HepG2 (cell line): ENCODE measurements around the gene DENND4C. TPM values are rescaled to one million over a fixed set of nuclear protein-coding genes. Genes with fewer than 3 reads are reported as not detected.
A peak's percentile ranks its signal among the peaks of the same experiment; 100 is the strongest.

Source experiments
- ATM ChIP-seq: fragments of 450-650 bp; IDR thresholded peaks from 2 replicates; pipeline ENCODE4 v1.7.1; 2017; ENCODE audit warnings: mild to moderate bottlenecking, borderline replicate concordance
- BRD4 ChIP-seq: sonication (generic); formaldehyde crosslinking; IDR thresholded peaks from 2 replicates; pipeline ENCODE4 v1.4.0; 2020; ENCODE audit warnings: missing genetic modification reagents
- ELF4 ChIP-seq: sonication (generic); formaldehyde crosslinking; IDR thresholded peaks from 2 replicates; pipeline ENCODE4 v1.5.0; 2020; ENCODE audit warnings: missing genetic modification reagents, mild to moderate bottlenecking, moderate library complexity, borderline replicate concordance
- FOXJ3 ChIP-seq: sonication (generic); formaldehyde crosslinking; IDR thresholded peaks from 2 replicates; pipeline ENCODE4 v1.4.0; 2020; ENCODE audit warnings: missing genetic modification reagents, mild to moderate bottlenecking, borderline replicate concordance
- NCOA1 ChIP-seq: sonication (generic); formaldehyde crosslinking; IDR thresholded peaks from 2 replicates; pipeline ENCODE4 v1.9.0; 2021; ENCODE audit warnings: missing genetic modification reagents
- POLR2AphosphoS5 ChIP-seq: IDR thresholded peaks from 2 replicates; pipeline ENCODE4 v1.6.1; 2012; ENCODE audit warnings: low read depth, low read length
- SAFB2 ChIP-seq: sonication (generic); formaldehyde crosslinking; IDR thresholded peaks from 2 replicates; pipeline ENCODE4 v1.5.1; 2020; ENCODE audit warnings: missing genetic modification reagents, low read depth, mild to moderate bottlenecking, borderline replicate concordance
- SP4 ChIP-seq: sonication (generic); formaldehyde crosslinking; IDR thresholded peaks from 2 replicates; pipeline ENCODE4 v1.8.1; 2023; ENCODE audit warnings: mild to moderate bottlenecking, missing genetic modification reagents
- ZFAT ChIP-seq: sonication (generic); formaldehyde crosslinking; conservative IDR thresholded peaks from 2 replicates; pipeline ENCODE4 v1.8.1; 2023; ENCODE audit warnings: missing genetic modification reagents, inconsistent platforms
- ZNF580 ChIP-seq: IDR thresholded peaks from 2 replicates; pipeline ENCODE4 v1.6.1; 2016; ENCODE audit warnings: low read depth, borderline replicate concordance
- polyA plus RNA-seq, 8 experiments: library from polyadenylated mRNA; depleted of rRNA in 3 of 8; stranded (reverse) in 7 of 8; unstranded in 1 of 8; fragments of >200 nt; fragmentation: Illumina TruSeq in 4 of 8; extraction: Trizol in 4 of 8; gene quantifications; 2 replicates each; pipeline versions ENCODE4 v1.2.1 to v1.2.3, GENCODE V29; 2011 to 2016; ENCODE audit warnings: low read depth in 4 of 8, missing spikeins in 1 of 8, mixed read lengths in 1 of 8; ENCODE audit not compliant: insufficient read depth in 1 of 8
- total RNA-seq, 5 experiments: library from RNA; depleted of rRNA; stranded (reverse); fragments of >200 nt; fragmentation: Illumina TruSeq; extraction: Trizol; gene quantifications; 2 replicates each; pipeline ENCODE4 v1.2.3, GENCODE V29; 2016; ENCODE audit warnings: low read depth in 1 of 5
- TF ChIP-seq, protein P1 (sequence below): sonication (generic); formaldehyde crosslinking; IDR thresholded peaks from 2 replicates; pipeline ENCODE4 v1.5.0; 2020; ENCODE audit warnings: mild to moderate bottlenecking, missing genetic modification reagents, borderline replicate concordance
- TF ChIP-seq, protein P2 (sequence below): sonication (generic); formaldehyde crosslinking; IDR thresholded peaks from 2 replicates; pipeline ENCODE4 v1.5.1; 2020; ENCODE audit warnings: missing genetic modification reagents, mild to moderate bottlenecking, borderline replicate concordance
- TF ChIP-seq, protein P3 (sequence below): sonication (generic); IDR thresholded peaks from 2 replicates; pipeline ENCODE4 v1.6.1; 2016; ENCODE audit warnings: low read depth, borderline replicate concordance
- TF ChIP-seq, protein P4 (sequence below): sonication (generic); formaldehyde crosslinking; IDR thresholded peaks from 2 replicates; pipeline ENCODE4 v1.4.0; 2020; ENCODE audit warnings: missing genetic modification reagents
- TF ChIP-seq, protein P5 (sequence below): sonication (generic); formaldehyde crosslinking; IDR thresholded peaks from 2 replicates; pipeline ENCODE4 v1.4.0; 2020; ENCODE audit warnings: mild to moderate bottlenecking, missing genetic modification reagents, borderline replicate concordance
- TF ChIP-seq, protein P6 (sequence below): sonication (generic); formaldehyde crosslinking; IDR thresholded peaks from 2 replicates; pipeline ENCODE4 v1.8.0; 2022; ENCODE audit warnings: mild to moderate bottlenecking, missing genetic modification reagents; ENCODE audit not compliant: insufficient replicate concordance

Gene DENND4C
- total and polyA plus RNA-seq, 2 of the 13 experiments (the other 11 are each of a cell fraction or from before 2014, with no cell fraction given), result 19.1 to 27.2 TPM

DNA sequence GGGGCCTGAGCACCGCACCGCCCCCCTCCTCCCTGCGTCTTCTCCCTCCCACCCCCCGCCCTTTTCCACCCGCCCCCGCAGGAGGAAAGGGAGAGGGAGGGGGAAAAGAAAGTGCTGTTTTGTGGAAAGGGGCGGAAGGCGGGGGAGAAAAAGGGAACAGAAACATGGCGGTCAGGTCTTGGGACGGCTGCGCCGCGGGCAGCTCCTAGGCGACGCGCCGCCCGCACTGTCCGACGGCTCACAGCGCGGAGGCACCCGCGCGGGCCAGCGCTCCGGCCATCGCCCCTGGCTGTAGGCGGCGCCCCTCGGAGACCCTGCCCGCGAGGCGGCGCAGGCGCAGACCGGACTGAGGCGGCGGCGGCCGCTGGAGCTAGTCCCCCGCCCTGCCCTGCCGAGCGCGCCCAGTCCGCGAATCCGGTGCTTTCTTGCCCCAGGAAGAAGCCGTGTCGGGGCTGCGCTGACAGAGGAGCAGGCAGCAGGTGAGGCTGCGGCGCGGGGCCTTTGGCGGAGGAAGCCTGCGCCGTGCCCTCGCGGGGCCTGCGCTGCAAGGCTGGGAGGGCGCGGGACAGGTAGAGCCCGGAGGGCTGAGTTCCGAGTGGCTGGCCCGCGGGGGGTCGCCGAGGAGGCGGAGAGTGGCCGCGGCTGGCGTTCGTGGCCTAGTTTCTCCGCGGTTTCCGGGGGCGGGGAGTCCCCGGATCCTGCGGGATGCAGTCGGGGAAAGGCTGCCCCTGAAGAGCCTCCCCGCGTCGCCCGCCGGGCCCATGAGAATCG is at the start of gene DENND4C (continued):
- TF ChIP-seq, protein P1, sequence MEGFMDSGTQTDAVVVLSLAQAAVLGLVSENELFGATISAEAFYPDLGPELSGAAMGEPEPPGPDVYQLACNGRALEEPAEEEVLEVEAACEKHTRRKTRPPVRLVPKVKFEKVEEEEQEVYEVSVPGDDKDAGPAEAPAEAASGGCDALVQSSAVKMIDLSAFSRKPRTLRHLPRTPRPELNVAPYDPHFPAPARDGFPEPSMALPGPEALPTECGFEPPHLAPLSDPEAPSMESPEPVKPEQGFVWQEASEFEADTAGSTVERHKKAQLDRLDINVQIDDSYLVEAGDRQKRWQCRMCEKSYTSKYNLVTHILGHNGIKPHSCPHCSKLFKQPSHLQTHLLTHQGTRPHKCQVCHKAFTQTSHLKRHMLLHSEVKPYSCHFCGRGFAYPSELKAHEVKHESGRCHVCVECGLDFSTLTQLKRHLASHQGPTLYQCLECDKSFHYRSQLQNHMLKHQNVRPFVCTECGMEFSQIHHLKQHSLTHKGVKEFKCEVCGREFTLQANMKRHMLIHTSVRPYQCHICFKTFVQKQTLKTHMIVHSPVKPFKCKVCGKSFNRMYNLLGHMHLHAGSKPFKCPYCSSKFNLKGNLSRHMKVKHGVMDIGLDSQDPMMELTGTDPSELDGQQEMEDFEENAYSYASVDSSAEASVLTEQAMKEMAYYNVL, result no peak
- TF ChIP-seq FOXJ3 (CRISPR knock-in tag) (no peak), ZFAT (CRISPR knock-in tag) (no peak), NCOA1 (CRISPR knock-in tag) (no peak), ATM (no peak), POLR2AphosphoS5 (peak; percentile 67), BRD4 (CRISPR knock-in tag) (peak; percentile 77; the same call in 1 of the 2 replicates), SAFB2 (0 out of 2 replicates have a peak, but pooled peaks have one; percentile 68), SP4 (CRISPR knock-in tag) (peak; percentile 80), ZNF580 (no peak), ELF4 (CRISPR knock-in tag) (no peak)
- TF ChIP-seq, protein P2, sequence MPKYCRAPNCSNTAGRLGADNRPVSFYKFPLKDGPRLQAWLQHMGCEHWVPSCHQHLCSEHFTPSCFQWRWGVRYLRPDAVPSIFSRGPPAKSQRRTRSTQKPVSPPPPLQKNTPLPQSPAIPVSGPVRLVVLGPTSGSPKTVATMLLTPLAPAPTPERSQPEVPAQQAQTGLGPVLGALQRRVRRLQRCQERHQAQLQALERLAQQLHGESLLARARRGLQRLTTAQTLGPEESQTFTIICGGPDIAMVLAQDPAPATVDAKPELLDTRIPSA (CRISPR knock-in tag), result no peak
- TF ChIP-seq, protein P3, sequence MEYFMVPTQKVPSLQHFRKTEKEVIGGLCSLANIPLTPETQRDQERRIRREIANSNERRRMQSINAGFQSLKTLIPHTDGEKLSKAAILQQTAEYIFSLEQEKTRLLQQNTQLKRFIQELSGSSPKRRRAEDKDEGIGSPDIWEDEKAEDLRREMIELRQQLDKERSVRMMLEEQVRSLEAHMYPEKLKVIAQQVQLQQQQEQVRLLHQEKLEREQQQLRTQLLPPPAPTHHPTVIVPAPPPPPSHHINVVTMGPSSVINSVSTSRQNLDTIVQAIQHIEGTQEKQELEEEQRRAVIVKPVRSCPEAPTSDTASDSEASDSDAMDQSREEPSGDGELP, result no peak; the same call in 1 of the 2 replicates
- TF ChIP-seq, protein P4, sequence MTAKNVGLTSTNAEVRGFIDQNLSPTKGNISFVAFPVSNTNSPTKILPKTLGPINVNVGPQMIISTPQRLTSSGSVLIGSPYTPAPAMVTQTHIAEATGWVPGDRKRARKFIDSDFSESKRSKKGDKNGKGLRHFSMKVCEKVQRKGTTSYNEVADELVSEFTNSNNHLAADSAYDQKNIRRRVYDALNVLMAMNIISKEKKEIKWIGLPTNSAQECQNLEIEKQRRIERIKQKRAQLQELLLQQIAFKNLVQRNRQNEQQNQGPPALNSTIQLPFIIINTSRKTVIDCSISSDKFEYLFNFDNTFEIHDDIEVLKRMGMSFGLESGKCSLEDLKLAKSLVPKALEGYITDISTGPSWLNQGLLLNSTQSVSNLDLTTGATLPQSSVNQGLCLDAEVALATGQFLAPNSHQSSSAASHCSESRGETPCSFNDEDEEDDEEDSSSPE (CRISPR knock-in tag), result peak; percentile 75
- TF ChIP-seq, protein P5, sequence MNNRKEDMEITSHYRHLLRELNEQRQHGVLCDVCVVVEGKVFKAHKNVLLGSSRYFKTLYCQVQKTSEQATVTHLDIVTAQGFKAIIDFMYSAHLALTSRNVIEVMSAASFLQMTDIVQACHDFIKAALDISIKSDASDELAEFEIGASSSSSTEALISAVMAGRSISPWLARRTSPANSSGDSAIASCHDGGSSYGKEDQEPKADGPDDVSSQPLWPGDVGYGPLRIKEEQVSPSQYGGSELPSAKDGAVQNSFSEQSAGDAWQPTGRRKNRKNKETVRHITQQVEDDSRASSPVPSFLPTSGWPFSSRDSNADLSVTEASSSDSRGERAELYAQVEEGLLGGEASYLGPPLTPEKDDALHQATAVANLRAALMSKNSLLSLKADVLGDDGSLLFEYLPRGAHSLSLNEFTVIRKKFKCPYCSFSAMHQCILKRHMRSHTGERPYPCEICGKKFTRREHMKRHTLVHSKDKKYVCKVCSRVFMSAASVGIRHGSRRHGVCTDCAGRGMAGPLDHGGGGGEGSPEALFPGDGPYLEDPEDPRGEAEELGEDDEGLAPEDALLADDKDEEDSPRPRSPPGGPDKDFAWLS (CRISPR knock-in tag), result no peak
- TF ChIP-seq, protein P6, sequence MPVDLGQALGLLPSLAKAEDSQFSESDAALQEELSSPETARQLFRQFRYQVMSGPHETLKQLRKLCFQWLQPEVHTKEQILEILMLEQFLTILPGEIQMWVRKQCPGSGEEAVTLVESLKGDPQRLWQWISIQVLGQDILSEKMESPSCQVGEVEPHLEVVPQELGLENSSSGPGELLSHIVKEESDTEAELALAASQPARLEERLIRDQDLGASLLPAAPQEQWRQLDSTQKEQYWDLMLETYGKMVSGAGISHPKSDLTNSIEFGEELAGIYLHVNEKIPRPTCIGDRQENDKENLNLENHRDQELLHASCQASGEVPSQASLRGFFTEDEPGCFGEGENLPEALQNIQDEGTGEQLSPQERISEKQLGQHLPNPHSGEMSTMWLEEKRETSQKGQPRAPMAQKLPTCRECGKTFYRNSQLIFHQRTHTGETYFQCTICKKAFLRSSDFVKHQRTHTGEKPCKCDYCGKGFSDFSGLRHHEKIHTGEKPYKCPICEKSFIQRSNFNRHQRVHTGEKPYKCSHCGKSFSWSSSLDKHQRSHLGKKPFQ (CRISPR knock-in tag), result peak; percentile 52
